AG10803 (cell line): ENCODE measurements around the gene RAB3IP.

Source experiments
- DNase-seq: peaks from one replicate; pipeline ENCODE4 v3.0.0; 2010; ENCODE audit warnings: low read depth
- H3K4me3 ChIP-seq: 2 replicates; pipeline ENCODE4 v1.5.1; 2011; ENCODE audit warnings: mild to moderate bottlenecking, low read length, control low read depth
- TF ChIP-seq, protein P1 (sequence below): conservative IDR thresholded peaks from 2 replicates; pipeline ENCODE4 v1.5.1; 2011; ENCODE audit warnings: mild to moderate bottlenecking, low read length, control low read depth, inconsistent platforms

RAB3IP gene

DNA sequence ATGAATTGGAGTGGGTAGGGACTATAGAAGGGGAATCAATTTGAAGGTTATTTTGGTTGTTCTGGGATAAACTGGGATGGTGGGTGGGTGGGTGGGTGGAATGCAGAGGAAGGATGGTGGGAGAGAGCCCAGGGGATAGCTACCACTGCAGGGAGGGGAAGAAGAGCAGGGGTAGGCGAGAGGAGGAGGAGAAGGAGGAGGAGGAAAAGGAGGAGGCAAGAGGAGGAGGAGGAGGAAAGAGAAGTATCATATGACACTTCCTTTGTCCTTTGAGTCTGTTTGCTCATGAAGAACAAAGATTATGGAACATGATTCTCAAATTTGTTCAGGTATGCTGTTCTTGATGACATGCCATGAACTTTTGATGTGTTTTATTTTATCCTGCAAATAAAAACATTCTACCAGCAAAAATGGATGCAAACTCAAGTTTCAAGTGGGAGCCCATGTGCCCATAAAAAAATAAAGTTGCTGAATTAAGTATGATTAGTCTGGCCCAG, 35.5 kb upstream of the RAB3IP start:
- TF ChIP-seq, protein P1, sequence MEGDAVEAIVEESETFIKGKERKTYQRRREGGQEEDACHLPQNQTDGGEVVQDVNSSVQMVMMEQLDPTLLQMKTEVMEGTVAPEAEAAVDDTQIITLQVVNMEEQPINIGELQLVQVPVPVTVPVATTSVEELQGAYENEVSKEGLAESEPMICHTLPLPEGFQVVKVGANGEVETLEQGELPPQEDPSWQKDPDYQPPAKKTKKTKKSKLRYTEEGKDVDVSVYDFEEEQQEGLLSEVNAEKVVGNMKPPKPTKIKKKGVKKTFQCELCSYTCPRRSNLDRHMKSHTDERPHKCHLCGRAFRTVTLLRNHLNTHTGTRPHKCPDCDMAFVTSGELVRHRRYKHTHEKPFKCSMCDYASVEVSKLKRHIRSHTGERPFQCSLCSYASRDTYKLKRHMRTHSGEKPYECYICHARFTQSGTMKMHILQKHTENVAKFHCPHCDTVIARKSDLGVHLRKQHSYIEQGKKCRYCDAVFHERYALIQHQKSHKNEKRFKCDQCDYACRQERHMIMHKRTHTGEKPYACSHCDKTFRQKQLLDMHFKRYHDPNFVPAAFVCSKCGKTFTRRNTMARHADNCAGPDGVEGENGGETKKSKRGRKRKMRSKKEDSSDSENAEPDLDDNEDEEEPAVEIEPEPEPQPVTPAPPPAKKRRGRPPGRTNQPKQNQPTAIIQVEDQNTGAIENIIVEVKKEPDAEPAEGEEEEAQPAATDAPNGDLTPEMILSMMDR = no peak
- DNase-seq = no peak
- H3K4me3 ChIP-seq = no peak overlapping the region

DNA sequence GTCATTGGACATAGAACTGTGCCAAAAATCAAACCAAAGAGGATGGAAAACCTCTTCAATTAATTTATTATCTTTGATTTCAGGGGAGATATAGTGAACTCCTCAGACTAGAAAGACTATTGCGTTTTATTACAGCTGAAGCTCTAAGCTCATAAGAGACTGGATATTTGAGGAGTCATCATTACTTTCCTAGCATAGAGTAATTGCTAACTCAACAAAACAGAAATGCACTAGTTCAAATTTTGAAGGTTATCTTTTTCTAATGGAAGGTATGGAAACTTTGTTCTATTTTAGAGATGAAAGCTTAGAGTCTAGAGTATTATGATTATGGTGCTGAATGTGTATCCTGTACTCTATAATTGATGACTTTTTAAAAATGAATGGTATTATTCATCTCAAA, 34.3 kb upstream of the RAB3IP start:
- H3K4me3 ChIP-seq = no peak overlapping the region
- no peak for DNase-seq
- TF ChIP-seq, protein P1 = no peak

DNA sequence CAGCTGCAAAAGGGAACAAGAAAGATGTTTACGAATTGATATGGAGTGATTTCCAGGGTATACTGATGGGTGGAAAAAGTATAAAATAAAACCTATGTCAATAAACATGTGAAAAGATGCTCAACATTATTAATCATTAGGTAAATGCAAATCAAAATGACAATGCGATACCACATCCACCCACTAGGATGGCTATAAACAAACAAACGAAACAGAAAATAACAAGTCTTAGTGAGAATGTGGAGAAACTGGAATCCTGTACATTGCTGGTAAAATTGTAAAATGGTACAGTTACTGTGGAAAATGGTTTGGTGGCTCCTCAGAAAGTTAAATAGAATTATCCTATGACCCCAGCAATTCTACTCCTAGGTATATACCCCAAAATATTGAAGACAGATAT, 30.0 kb upstream of the RAB3IP start:
- H3K4me3 ChIP-seq = no peak overlapping the region
- TF ChIP-seq, protein P1 = no peak; the same call in 1 of the 2 replicates
- DNase-seq = no peak

DNA sequence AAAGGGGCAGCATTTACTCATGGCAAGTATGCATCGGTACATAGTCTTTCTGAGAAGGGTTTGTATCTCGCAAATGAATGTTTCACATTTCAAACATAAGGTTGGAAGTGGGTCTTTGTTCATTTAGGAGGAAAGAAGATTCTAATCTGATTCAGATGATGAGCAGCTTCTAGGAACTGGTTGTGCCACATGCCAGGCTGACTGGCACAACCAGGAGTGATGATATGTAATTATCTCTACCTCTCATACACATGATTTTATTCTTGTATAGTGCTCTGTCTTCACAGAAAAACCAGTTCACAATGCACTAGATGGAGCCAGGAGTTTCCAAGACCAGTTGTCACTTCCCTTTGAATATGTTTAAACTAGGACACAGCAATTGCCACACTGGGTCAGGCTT, 25.8 kb upstream of the RAB3IP start:
- no peak for DNase-seq
- TF ChIP-seq, protein P1 = no peak
- H3K4me3 ChIP-seq = no peak overlapping the region

DNA sequence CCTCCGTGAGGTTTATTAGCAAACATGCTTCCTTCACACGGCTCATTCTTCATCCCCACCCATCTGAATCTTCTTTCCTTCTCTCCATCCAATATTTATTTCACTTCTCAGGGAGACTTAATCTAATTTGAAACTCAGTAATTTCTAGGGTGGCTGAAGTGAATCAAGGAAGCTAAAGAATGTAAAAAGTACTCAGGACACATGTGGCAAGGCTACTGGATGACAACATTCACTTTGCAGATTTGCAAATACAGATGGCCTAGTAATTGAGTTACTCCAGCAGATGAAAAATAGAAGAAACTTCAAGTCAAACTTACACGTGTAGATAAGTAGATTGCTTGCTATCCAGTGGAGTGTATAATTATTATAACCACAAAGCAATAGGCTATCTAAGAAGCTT, 24.1 kb upstream of the RAB3IP start:
- H3K4me3 ChIP-seq = no peak overlapping the region
- TF ChIP-seq, protein P1 = no peak
- DNase-seq = no peak

DNA sequence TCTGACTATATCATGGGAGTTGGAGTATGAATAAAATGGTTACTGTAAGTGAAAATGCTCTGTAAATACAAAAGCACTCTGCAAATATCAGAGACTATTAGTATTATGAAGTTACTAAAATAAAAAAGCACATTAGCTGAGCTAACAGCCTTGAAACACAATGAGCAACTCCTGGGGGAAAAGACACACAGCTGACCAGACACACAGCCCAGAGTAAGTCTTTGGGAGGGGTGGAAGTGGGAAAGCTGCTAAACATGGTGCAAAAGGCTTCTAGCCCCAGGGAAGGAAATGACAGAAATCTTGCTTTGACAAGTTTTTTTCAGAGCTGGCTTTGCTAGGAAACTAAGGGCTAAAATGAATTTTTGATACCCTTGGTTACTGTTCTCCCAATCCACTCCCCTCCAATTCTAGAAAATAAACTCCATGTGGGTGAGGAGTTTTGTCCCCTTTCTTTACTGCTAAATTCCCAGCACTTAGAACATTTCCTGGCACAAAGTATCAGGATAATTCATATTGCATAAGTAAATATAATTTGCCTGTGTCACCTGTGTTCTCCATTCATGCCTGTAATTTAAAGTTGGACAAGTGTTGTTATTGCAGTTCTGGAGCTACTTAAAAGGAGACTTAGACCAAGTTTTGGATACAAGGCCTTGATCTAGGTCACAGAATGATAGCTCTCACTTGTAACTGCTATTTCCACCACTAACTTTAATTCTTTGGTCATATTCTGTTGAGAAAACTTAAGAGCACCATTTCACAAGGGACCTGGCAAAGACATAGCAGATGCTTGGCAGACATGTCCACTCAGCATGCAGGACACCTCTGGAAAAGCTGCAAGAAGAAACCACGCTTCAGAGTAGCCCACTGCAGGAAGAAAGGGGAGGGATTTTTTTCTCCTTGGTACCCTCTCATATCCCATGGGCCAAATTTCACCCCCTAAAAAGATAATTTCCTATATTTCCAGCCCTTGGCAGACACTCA, 19.0 kb upstream of the RAB3IP start:
- TF ChIP-seq, protein P1 = no peak
- no peak for DNase-seq
- no peak overlapping the region for H3K4me3 ChIP-seq

DNA sequence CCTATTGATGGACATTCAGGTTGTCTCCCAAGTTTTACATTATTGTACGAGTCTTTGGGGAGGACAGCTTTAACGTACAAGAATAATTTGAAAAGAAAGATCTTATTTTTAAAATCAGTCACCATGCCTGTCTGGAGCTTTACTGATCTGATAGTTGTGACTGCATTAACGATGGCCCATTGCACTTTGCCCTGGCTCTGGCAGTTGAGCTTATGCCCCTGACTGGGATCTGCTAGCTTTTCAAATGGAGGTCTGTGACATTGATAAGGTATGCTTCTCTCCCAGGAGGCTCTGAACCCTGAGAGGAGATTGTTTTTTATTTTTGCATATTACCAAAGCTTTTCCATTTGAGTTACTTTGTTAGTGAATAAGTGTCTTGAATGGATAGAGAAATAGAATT, 17.9 kb upstream of the RAB3IP start:
- DNase-seq = no peak
- TF ChIP-seq, protein P1 = no peak
- no peak overlapping the region for H3K4me3 ChIP-seq
